Measurements from ENCODE around the gene SLC25A21.

SLC25A21 gene

DNA sequence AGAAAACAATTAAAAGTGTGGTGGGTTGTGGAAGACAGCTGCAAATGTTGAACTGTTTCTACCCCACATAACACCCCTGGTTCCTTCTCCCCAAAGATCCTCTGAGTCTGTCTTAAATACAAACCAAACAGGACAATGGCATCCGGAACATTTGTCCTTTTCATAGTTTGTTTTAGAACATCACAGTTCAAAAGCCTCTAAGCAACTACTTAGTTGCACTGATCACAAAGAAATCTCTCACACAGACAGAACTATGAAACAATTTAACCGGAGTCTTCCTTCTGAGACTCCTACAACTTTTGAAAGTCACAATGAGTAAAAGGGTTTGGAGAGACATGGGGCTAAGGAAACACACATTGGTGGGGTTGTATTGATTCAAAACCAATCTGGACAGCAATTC is 125.6 kb downstream of the SLC25A21 start:
- no peak for DNase-seq (ENCODE audit: low read depth, low spot score)

DNA sequence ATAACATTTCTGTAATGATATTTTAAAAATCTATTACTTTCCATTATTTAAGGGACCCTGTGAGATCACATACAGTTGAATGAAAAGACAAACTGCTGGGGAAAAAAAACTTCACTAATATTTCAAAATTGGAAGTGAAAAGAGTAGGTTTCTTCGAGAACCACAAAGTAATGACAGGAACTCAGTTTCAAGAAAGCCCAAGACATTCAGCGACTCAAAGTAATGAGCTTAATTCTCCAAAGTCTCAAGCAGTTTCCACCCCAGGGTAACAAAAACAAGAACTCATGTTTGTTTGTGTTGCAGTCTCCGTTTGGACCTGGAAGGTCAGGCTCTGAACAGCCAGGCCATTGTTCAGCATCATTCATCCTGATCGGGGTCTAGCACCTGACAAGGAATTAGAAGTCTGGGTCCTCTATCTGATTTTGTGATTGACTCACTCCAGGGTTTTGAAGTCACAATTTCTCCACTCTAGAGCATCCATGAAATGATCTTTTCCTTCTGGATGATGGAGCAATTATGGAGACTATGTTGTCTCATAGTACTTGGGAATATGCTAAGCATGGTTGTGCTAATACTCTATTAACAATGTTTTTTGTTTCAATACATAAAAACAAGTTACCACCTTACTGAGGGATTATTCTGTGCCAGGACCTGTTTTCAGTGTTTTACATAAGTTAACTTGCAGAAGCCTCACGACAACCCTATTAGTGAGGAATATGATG is 126.9 kb downstream of the SLC25A21 start:
- DNase-seq (ENCODE audit: low read depth, low spot score), result no peak

GRCh38 chr14:37037636-37038387 is 134.6 kb downstream of the SLC25A21 start:
- no peak for DNase-seq (ENCODE audit: low read depth, low spot score)

GRCh38 chr14:37036669-37037341 is 135.6 kb downstream of the SLC25A21 start:
- no peak for DNase-seq (ENCODE audit: low read depth, low spot score)

DNA sequence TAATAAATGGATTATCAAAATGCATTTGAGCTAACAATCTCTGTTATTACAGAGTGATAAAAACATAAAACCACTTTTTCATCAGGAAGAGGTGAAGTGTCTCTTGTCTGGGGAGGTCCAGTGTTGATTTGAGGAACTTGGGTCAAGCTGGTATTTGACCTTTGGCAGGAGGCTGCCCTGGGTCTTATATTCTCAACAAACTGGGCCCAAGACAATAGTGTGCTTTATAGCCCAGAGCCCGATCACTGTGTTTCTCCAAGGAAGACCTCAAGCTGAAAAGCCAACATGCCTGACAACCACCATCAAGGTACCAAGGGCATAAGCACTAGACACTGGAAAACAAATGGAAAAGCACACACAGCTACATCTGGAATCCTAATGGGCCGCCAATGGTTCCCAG is 137.0 kb downstream of the SLC25A21 start:
- DNase-seq (ENCODE audit: low read depth, low spot score), result no peak

GRCh38 chr14:37034410-37035285 is 137.8 kb downstream of the SLC25A21 start:
- no peak for DNase-seq (ENCODE audit: low read depth, low spot score)

GRCh38 chr14:37032863-37033262 is 139.5 kb downstream of the SLC25A21 start:
- DNase-seq (ENCODE audit: low read depth, low spot score), result no peak

- DNase-seq (ENCODE audit: low read depth, low spot score), result no peak
Measured at GRCh38 chr14:37027188-37027824, 145.1 kb downstream of the SLC25A21 start.

DNA sequence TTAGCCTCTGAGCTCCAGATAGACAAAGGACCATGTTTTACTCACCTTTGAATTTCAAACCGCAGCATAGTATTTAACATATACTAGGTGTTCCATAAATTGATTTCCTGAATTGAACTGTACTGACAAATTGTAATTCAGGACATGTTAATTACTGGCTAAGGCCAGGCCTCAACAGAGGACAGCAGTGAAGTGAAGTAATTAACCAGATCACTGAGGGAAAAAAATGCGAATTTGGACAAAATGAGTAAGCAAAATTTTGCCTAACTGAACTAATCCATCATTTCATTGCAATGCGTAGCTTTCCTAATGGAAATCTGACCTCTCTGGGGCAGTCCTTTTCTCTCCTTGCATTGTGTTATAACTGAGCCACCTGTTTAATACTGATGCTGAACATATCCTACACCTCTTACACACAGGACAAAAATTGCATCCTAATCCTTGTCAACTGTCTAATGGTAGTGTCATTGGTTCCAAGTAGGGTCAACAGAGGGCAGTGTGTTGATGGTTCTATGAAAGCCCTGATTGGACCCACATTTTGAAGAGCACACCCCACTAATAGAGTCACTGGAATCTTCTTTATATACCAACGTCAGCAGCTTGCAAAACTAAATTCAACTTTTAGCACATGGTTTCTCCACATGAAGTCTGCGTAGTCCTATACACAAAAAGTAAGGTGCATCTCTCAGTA is 148.4 kb downstream of the SLC25A21 start:
- no peak for DNase-seq (ENCODE audit: low read depth, low spot score)

- no peak for DNase-seq (ENCODE audit: low read depth, low spot score)
Measured at GRCh38 chr14:37021390-37021789, 151.0 kb downstream of the SLC25A21 start.

DNA sequence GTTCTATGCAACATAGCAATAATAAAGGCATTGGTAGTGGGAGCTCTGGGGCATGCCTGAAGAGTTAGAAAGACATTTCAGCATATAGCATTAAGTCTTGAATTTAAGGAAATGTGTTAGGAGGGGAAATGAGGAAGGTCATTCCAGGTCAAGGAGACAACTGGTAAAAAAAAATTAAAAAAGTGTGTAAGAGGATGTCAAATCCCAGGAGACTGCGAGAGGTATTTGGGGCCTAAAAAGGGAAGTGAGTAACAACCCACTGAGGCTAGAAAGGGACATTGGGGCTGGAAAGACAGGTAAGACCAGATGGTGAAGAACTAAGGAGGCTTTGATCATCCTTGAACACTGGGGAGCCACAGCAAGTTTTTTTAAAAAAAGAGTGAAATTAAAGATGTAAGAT is 152.9 kb downstream of the SLC25A21 start:
- no peak for DNase-seq (ENCODE audit: low read depth, low spot score)

DNA sequence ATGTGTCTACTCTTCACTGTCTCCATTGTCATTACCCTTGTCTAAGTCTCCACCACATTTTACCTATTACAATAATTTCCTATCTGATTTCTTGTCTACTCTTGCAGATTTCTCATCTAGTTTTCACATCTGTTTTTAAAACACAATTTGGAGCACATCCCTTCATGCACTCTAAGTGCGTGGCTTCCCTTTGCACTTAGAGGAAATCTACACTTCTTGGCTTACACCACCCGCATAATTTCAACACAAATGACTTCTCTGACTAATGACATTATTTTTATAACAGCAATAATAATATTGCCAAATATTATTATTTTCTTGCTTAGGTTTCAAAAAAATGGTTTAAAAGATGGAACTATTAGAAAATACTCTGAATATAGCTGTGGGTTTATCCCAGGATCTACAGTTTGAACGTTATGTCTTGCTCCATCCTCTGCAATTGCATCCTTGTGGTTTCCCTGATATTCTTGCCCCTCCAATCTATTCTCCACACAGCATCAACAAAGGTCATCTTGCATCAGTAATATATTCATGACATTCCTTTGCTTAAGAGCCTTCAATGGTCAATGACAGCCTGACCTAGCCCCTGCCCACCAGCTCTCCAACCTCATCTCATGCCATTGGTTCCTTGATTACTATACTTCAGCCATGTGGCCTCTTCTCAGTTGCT is 153.7 kb downstream of the SLC25A21 start:
- DNase-seq (ENCODE audit: low read depth, low spot score), result no peak

- no peak for DNase-seq (ENCODE audit: low read depth, low spot score)
Measured at GRCh38 chr14:37013078-37013477, 159.3 kb downstream of the SLC25A21 start.

GRCh38 chr14:36998686-36999085 is 173.7 kb downstream of the SLC25A21 start:
- no peak for DNase-seq (ENCODE audit: low read depth, low spot score)

GRCh38 chr14:36997843-36998242 is 174.6 kb downstream of the SLC25A21 start:
- DNase-seq (ENCODE audit: low read depth, low spot score), result no peak

- DNase-seq (ENCODE audit: low read depth, low spot score), result no peak
Measured at GRCh38 chr14:36996857-36997590, 175.4 kb downstream of the SLC25A21 start.

DNA sequence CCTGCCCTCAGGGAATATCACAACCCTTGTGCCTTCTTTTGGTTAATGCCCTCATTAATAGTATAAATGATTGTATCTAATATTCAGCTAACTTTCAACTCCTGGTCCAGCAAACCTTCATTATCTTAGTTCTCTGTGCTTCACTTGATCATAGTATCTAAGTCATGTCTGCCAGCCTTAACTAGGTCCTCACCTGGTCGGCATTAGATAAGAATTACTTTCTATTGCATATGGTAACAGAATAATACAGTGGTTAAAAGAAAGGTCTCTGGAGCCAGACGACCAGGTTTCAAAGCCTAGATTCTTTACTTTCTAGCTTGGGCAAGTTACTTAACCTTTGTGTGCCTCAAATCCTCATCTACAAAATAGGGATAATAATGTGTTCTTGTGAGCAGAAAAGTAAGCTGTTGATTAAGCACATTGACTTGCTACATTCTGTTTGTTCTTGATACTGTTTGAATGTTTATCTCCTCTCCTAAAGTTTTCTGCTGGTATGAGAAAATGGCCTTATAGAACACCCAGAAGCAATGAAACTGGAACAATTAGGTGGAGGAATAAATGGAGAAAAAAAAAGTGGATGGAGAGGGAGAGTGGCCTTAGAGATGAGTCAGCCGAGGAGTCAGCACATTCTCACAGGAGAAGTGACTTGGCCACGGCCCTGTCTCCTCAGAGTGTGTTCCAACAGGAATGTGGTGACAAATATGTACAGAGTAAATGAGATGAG is 176.1 kb downstream of the SLC25A21 start:
- no peak for DNase-seq (ENCODE audit: low read depth, low spot score)

GRCh38 chr14:36989806-36990205 is 182.6 kb downstream of the SLC25A21 start:
- DNase-seq (ENCODE audit: low read depth, low spot score), result no peak

GRCh38 chr14:36988989-36989388 is 183.4 kb downstream of the SLC25A21 start:
- no peak for DNase-seq (ENCODE audit: low read depth, low spot score)

Data from activated naive CD8-positive, alpha-beta T cell treated with anti-CD3 and anti-CD28 coated beads, Interleukin-2, amount 50 U/mL, for 16 hours (primary cell).